Central memory CD4-positive, alpha-beta T cell (primary cell): ENCODE results near the gene NPL.

Experiments
- DNase-seq: peaks from one replicate; pipeline ENCODE4 v3.0.0; 2022

NPL gene

DNA sequence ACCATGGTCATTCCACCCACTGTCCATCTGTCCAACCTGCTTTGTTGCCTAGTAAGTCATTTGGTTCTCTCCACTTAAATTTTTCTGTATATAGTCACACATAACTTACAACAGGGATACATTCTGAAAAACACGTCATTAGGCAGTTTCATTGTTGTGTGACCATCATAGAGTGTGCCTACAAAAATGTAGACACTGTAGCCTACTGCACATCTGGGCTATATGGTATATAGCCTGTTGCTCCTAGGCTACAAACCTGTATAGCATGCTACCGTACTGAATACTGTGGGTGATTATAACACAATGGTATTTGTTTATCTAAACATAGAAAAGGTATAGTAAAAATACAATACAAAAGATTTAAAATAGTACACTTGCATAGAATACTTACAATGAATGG, 10.0 kb upstream of the NPL start:
- no peak for DNase-seq

GRCh38 chr1:182781841-182782586, 7.6 kb upstream of the NPL start:
- DNase-seq: peak; percentile 57

- DNase-seq: no peak
Observed at GRCh38 chr1:182782587-182782913, 7.0 kb upstream of the NPL start.

GRCh38 chr1:182783068-182783467, 6.5 kb upstream of the NPL start:
- DNase-seq: no peak

GRCh38 chr1:182784556-182785171, 4.9 kb upstream of the NPL start:
- peak; percentile 40 for DNase-seq

GRCh38 chr1:182785181-182785580, 4.4 kb upstream of the NPL start:
- no peak for DNase-seq

DNA sequence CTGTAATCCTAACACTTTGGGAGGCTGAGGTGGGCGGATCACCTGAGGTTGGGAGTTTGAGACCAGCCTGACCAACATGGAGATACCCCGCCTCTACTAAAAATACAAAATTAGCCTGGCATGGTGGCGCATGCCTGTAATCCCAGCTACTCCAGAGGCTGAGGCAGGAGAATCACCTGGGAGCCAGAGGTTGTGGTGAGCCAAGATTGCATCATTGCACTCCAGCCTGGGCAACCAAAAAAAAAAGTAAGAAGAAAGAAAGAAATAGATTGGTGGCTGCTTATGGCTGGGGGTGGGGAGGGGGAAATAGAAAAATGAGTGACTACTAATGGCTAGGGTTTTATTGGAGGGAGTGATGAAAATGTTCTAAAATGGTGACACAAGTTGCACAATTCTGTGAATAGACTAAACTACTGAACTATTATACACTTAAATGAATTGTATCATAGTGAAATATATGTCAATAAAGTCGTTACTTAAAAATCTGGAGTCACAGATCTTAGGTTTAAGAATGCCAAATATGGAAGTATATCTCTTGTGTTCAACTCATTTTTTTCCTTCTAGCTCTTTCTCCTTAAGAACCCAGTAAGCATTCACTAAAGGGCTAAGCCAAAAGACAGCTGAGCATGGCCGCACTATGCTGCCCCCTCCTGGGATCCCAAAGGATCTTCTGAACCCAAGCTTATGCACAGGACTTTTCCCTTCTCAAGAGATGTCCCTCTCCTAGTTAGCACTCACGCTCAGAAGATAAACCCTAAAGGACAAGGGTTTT, 3.2 kb upstream of the NPL start:
- no peak for DNase-seq

DNA sequence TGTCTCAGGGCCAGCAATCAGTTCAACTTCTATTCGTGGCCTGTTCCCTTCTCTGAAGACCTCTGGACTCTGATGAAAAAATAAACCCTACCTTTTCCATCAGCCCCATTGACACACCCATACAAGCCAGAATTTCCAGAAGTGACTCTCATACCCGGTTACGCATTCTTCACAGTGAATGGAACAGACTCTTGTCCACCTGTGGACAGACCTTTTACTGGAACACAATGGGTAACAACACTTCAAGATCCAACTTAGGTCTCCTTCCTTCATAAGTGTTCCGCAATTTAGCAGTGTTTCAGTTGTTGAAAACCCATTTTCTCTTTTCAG, 2.6 kb upstream of the NPL start:
- no peak for DNase-seq

DNA sequence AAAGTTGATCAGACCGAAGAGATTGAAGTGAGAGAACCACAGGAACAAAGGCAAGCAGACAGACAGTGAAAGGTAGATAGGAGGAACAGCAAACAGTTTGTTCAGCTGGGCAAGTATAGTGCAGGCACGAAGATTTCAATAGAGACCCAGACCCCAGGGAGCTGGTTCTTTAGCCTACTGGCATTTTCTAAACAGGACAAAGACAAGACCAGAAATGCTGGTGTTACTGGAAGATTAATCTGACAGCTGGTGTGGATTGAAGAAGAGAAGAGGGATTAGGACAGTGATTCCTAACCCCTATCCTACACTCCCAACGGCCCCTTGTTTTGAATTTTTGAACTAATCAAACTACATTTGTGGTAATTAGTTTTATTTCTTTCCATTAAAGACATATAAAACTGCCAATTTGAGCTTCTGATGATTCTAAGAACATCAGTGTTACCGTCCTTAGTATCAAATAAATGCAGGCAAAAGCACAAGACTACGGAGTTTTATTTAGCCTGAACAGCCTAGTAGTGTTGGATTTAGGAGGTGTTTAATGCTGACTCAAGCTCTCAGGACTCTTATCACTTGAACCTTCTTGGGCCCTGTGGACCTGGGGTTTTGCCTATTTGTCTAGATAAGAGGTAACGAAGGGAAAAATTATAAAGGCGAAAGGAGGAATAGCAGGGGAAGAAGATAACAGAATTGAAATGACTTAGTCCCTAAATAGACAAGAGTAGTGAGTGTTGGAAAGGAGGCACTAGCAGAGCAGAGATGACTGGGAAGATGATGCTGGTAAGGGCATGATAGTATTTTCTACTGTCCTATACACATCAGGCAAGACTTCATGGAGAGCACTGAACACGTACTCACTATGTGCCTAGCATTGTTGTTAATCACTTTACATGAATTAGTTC, 2.0 kb downstream of the NPL start:
- DNase-seq: no peak

DNA sequence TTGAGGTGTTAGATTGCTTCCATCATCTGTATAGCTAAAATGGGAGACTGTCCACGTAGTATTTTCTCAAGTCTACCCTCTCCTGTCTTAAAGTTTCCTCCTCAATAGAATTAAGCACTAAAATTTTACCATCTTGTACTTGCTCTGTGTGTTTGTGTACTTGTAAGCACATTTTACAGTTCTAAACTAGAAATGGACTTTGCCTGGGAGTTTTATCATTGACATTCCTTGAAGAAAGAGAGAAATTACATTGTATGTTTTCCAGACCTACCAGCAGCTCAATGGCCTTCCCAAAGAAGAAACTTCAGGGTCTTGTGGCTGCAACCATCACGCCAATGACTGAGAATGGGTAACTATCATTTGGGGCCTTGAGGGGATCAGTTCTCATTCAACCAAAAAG, 4.5 kb downstream of the NPL start:
- DNase-seq: no peak

GRCh38 chr1:182794676-182795201, 5.2 kb downstream of the NPL start:
- no peak for DNase-seq

DNA sequence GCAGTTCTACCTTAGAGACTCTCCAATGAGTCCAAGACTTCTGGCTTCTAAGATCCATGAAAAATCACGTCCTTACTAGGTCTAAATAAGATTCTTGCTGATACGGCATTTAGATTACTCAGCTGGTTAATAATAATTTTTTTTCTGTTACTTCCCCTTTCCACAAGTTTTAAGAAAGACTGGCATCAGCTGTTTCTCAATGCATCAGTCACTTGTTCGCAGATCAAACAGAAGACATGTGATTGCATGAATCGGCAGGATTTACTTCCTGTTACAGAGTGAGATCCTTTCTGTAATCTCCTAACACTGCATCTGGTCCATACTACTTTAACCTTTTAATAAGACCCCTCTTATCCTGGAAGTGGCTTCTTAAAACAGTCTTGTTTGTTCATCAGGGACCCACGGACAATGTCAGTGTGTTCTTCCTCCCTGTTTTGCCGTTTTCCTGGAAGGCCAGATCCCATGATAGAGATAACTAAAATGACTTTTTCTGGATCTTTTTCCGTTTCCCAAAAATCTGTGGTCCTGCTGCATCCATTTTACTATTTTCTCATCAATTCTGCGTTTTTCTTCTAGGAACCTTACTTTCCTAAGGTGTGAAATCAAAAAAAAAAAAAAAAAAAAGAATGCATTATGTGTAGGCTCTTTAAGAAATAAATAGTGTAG, 6.1 kb downstream of the NPL start:
- DNase-seq: no peak

GRCh38 chr1:182802006-182802803, 12.6 kb downstream of the NPL start:
- DNase-seq: no peak

DNA sequence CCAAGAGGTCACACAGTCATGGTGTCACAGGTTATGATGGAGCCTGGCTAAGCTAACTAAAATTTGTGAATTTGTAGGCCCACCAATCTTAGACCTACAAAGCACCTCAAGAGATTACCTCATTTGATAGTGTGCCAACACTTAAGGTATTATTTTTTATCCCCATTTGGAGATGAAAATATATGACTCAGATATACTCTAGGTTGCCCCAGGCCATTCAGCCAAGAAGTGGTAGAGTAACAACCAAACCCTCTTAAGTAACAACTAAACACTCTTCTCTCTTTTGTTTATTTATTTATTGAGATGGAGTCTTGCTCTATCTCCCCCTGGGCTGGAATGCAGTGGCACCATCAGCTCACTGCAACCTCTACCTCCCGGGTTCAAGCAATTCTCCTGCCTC, 14.3 kb downstream of the NPL start:
- DNase-seq: no peak

DNA sequence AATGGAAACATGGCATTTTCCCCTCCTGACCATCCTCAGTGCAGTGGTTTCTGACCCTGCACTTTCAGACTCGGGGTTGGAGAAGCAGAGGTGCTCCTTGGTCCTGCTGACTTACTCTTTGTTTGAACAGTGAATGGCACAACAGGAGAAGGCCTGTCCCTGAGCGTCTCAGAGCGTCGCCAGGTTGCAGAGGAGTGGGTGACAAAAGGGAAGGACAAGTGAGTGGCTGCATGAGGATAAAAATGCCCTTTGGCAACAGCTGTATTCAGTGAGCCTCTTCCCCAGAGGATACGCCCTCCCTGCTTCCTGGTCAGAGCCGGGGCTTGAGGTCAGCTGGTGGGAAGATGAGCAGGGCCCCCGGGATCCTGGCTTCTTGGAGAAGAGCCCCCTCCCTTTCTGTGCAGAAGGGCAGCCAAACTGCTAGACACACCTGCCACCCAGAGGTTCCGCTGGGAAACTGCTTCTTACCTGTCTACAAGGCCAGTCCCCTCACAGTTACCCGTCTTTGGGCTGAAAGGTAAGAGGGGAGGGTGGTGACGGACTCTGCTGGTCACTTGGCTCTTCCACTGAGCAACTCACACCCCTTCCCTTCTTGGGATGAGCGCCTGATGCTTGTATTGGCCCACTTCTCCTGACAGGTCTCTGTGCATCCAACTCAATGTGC, 16.6 kb downstream of the NPL start:
- DNase-seq: no peak

- DNase-seq: no peak
Observed at GRCh38 chr1:182807907-182808306, 18.3 kb downstream of the NPL start.

DNA sequence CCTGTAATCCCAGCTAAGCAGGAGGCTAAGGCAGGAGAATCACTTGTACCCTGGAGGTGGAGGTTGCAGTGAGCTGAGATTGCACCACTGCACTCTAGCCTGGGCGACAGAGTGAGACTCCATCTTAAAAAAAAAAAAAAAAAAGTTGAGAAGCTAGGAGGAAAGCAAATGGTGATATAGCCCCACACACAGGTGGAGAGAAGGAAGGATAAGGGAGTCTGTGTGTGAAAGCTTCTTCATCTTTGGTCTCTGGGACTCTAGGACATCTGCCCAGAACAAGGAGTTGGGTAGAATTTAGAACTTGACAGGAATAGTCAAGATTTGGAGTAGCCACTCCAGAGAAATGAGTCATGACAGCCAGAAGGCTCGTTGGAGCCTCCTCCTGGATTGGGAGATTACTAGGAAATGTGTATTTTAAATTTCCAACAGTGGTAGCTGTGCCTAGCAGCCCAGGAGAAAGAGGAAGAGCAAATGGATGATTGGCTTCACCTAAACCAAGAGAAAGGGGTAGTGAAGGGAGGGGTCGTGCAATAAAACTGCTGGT, 19.9 kb downstream of the NPL start:
- DNase-seq: no peak

DNA sequence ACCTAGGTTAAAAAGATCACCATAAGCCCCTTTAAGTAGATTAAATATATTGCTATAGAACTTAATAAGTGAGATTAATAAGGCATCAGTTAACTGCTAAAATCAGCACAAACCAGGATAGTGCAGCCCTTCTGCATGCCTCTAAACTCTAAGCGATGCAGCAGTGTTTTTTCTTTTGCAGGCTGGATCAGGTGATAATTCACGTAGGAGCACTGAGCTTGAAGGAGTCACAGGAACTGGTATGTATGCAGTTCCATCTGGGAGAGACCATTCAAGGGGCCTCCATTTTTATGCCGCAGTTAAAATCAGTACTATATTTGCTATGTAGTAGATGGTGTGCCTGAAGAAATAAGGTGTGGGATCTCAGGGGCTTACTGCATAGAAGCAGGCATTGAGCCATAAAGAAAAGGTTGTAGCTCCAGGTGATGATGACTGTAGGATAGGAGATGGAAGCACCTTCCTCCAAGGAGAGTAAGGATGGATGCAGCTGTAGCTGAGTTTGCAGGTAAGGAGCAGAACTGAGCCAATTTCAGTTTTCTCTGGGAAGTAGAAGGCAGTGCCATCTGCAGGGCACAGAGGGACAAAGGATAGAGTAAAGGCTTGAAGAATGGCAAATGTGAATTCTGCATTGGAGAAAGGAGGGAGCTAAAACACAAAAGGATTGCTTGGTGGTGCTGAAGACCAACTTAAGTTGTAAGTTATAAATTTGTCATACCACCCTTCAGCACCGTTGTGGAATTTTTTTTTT, 22.6 kb downstream of the NPL start:
- DNase-seq: no peak

- DNase-seq: no peak
Observed at GRCh38 chr1:182816863-182817262, 27.3 kb downstream of the NPL start.

GRCh38 chr1:182817802-182818201, 28.2 kb downstream of the NPL start:
- no peak for DNase-seq
